AG09309 (cell line): ENCODE data around the gene PRKN.
"Not testable (repeated sequence)": the region's sequence is repeated elsewhere in the genome, so short reads cannot be mapped to it uniquely, and the experiment has no call there.

Experiments
- DNase-seq: peaks from one replicate; pipeline ENCODE4 v3.0.0-alpha.2; 2010; ENCODE audit warnings: low read depth
- H3K4me3 ChIP-seq: 2 replicates; pipeline ENCODE4 v1.5.1; 2011; ENCODE audit warnings: mild to moderate bottlenecking, low read depth, low read length, moderate library complexity; ENCODE audit not compliant: control insufficient read depth
- TF ChIP-seq, protein P1 (sequence below): IDR thresholded peaks from 2 replicates; pipeline ENCODE4 v1.5.1; 2011; ENCODE audit warnings: mild to moderate bottlenecking, low read depth, low read length, inconsistent platforms; ENCODE audit not compliant: insufficient read depth, control insufficient read depth; ENCODE audit errors: missing control alignments

Gene PRKN

DNA sequence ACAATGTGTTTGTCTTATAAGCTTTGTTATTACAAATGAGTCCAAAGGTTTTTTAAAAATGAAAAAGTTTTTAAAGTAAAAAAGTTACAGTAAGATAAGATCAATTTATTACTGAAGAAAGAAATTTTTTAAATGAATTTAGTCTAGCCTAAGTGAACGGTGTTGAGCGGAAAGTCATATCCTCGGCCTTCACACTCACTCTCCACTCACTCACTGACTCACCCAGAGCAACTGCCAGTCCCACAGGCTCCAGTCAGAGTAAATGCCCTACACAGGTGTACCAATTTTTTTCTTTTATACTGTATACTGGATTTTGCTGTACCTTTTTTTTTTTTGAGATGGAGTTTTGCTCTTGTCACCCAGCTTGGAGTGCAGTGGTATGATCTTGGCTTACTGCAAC is 1411.0 kb downstream of the PRKN start:
- H3K4me3 ChIP-seq: no peak overlapping the region
- TF ChIP-seq, protein P1, sequence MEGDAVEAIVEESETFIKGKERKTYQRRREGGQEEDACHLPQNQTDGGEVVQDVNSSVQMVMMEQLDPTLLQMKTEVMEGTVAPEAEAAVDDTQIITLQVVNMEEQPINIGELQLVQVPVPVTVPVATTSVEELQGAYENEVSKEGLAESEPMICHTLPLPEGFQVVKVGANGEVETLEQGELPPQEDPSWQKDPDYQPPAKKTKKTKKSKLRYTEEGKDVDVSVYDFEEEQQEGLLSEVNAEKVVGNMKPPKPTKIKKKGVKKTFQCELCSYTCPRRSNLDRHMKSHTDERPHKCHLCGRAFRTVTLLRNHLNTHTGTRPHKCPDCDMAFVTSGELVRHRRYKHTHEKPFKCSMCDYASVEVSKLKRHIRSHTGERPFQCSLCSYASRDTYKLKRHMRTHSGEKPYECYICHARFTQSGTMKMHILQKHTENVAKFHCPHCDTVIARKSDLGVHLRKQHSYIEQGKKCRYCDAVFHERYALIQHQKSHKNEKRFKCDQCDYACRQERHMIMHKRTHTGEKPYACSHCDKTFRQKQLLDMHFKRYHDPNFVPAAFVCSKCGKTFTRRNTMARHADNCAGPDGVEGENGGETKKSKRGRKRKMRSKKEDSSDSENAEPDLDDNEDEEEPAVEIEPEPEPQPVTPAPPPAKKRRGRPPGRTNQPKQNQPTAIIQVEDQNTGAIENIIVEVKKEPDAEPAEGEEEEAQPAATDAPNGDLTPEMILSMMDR: no peak
- DNase-seq: no peak

GRCh38 chr6:161315246-161315917 is 1412.2 kb downstream of the PRKN start:
- not testable (repeated sequence) for H3K4me3 ChIP-seq, DNase-seq

DNA sequence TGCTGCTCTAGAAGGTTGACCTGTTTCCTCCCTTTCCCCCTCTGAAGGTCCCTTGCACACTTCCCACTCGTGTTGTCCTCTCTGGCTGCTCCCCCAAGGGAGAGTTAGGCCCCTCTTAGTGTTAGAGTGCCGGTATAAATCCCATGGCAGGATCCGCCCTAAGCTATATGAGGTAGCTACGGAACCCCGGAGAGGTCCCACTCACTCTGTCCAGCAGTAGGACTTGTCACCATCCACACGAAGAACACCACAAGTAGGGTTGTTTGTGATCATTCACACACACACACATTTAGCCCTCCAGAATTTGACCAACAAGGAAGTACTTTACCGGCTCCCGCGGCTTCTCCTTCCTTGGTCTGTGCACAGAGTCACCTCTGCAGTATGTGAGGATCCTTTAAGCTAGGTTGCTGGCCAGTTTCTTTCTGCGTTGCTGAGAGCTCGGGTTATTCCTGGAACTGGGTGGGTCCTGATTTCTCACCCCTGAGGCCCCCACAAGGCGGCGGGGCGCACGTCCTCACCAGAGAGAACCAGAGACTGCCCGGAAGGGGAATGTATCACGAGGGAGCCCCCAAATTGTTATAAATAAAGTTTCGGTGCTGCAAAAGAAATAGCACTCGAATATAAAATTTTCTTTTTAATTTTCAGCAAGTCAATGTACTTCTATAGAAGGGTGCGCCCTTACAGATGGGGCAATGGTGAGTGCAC is 1412.9 kb downstream of the PRKN start:
- not testable (repeated sequence) for DNase-seq, H3K4me3 ChIP-seq

DNA sequence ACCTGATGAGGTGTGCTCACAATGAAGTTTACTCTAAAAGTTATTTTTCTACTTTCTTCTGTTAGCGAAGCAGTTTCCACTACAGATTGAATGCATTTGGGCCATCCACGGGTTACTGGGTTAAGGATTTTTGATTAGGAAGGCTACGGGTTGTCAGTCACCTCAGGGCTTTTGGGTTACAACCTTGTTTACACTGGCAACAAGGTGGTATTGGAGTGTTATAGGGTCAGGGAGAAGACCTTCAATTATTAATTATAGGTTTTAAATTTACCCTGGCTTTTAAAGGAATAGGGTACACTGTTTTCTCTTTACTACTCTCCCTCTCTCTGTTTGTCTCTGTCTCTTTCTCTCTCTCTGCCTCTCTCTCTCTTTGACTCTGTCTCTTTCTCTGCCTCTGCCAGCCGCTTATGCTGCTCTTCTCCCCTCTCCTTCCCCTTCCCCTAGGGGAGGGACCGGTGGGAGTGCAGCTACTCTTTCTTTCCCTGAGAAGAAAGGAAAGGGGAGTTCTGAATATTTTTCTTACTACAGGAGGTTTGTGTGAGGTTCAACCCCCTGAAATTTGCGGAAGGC is 1413.5 kb downstream of the PRKN start:
- DNase-seq: no peak
- no peak overlapping the region for H3K4me3 ChIP-seq
- TF ChIP-seq, protein P1: no peak

DNA sequence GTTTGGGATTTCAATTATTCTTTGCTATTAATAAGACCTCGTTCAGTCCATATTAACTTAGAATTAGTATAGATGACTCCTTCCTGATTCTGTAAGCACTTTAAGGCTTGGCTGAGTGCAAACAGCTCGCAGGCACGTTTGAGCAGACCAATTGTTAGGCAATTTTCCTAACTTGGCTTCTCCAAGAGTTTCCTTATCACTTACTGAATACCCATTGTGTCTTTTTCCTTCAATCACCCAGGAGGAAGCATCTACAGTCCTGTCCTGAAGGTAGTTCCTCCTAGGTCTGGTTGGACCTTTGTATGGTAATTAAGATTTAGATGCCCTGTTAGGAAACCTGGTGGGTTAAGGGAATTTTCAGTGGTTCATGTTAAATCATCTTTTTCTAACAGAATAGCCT is 1414.1 kb downstream of the PRKN start:
- DNase-seq, H3K4me3 ChIP-seq: not testable (repeated sequence)

DNA sequence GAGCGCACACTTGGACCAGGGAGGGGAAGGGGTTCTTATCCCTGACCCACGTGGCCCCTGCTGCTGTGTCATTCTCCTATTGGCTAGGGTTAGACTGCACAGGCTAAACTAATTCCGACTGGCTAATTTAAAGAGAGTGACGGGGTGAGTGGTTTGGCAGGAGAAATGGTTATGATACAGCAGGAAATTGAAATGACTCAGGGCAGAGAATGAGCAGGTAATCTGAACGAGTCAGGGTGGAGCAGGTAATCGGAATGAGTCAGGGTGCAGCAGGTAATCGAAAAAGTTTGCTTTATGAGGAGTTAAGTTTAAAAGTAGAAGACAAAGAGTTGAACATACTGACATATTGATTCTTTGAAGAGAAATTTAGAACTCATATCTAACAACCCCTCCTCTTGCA is 1417.8 kb downstream of the PRKN start:
- not testable (repeated sequence) for H3K4me3 ChIP-seq, DNase-seq

GRCh38 chr6:161308075-161308655 is 1419.4 kb downstream of the PRKN start:
- no peak overlapping the region for H3K4me3 ChIP-seq
- TF ChIP-seq, protein P1: no peak
- no peak for DNase-seq

DNA sequence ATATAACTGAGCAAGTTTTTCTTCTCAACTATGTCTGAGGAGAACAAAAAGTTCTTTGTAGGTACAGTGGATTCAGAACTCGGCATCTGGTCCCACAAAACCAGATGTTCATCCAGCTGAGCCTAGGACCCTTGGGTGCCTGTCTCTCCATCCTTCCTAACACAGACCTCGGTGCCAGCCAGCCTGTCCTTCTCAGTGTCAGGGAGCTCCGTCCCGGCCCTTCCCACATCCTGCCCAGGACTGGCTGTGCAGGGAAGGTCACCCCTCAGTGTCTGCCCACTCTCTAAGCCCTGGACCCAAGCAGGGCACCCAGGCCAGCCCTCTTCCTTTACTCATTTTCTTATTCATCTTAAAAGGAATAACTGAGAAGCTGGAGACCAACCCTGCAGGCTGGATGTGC is 1421.7 kb downstream of the PRKN start:
- TF ChIP-seq, protein P1: no peak
- DNase-seq: no peak

More for the DNA sequence above, 1421.7 kb downstream of the PRKN start:
- H3K4me3 ChIP-seq: no peak overlapping the region
